ENCODE results near the gene RPL6.

GRCh38 chr12:112446008-112446725 is 36.8 kb upstream of the RPL6 start:
- no peak for TF ChIP-seq CTCF (IDR thresholded peaks at IDR 0.05)
- no peak for TF ChIP-seq POLR2A (IDR thresholded peaks at IDR 0.05)
